ENCODE results near the gene MTSS2.

GRCh38 chr16:70709457-70709856 is 23.6 kb upstream of the MTSS2 start:
- TF ChIP-seq ZNF274 (IDR thresholded peaks at IDR 0.05; ENCODE audit: low read depth, low read length) (no peak), SUZ12 (IDR thresholded peaks at IDR 0.05; ENCODE audit: extremely low read depth, insufficient read depth, insufficient read length) (no peak), YY1 (IDR thresholded peaks at IDR 0.05; ENCODE audit: insufficient read depth, insufficient read length) (no peak)
